Memory B cell (primary cell): Measurements from ENCODE around the gene CPD.
"Not testable (repeated sequence)": the region's sequence is repeated elsewhere in the genome, so short reads cannot be mapped to it uniquely, and the experiment has no call there.

Experiments used
- ATAC-seq: fragments of 150-1000 bp; cut with Tn5 transposase; 2 replicates; pipeline ENCODE4 v1.10.0; 2021; ENCODE audit warnings: low read depth, mild to moderate bottlenecking, moderate library complexity
- DNase-seq, 2 donors: peaks; one replicate each; pipeline ENCODE4 v3.0.0; 2022; ENCODE audit warnings: low spot score in 2 of 2
- H3K27ac Mint-ChIP-seq: one replicate; pipeline ENCODE4 v1.8.0; 2022; ENCODE audit warnings: mild to moderate bottlenecking, moderate library complexity, mixed read lengths
- H3K27me3 Mint-ChIP-seq: one replicate; pipeline ENCODE4 v1.8.0; 2022; ENCODE audit warnings: mixed read lengths
- H3K36me3 Mint-ChIP-seq: one replicate; pipeline ENCODE4 v1.8.0; 2022; ENCODE audit warnings: mild to moderate bottlenecking, mixed read lengths
- H3K4me1 Mint-ChIP-seq: one replicate; pipeline ENCODE4 v1.8.0; 2022; ENCODE audit warnings: mixed read lengths
- H3K4me3 Mint-ChIP-seq: one replicate; pipeline ENCODE4 v1.8.0; 2022; ENCODE audit warnings: mild to moderate bottlenecking, moderate library complexity, mixed read lengths
- H3K9me3 Mint-ChIP-seq: one replicate; pipeline ENCODE4 v1.8.0; 2022; ENCODE audit warnings: mixed read lengths

CPD gene

GRCh38 chr17:30345527-30346075, 33.1 kb upstream of the CPD start:
- H3K9me3 Mint-ChIP-seq: no peaks in the 10 kb centered on the region
- H3K27ac Mint-ChIP-seq: no peak overlapping the region
- ATAC-seq: no peak
- no peaks in the 10 kb centered on the region for H3K4me1 Mint-ChIP-seq
- no peaks in the 10 kb centered on the region for H3K36me3 Mint-ChIP-seq
- DNase-seq: no peak
- no peaks in the 10 kb centered on the region for H3K27me3 Mint-ChIP-seq
- no peak overlapping the region for H3K4me3 Mint-ChIP-seq

GRCh38 chr17:30346221-30346795, 32.4 kb upstream of the CPD start:
- H3K4me3 Mint-ChIP-seq: no peak overlapping the region
- no peaks in the 10 kb centered on the region for H3K4me1 Mint-ChIP-seq
- DNase-seq: no peak
- no peak overlapping the region for H3K27ac Mint-ChIP-seq
- no peaks in the 10 kb centered on the region for H3K36me3 Mint-ChIP-seq
- H3K27me3 Mint-ChIP-seq: peaks cover under 1% of the 10 kb centered on the region
- no peaks in the 10 kb centered on the region for H3K9me3 Mint-ChIP-seq
- no peak for ATAC-seq

- Mint-ChIP-seq H3K36me3 (no peaks in the 10 kb centered on the region), H3K27me3 (peaks cover 4% of the 10 kb centered on the region), H3K4me3 (no peak overlapping the region), H3K27ac (no peak overlapping the region), H3K4me1 (no peaks in the 10 kb centered on the region), H3K9me3 (no peaks in the 10 kb centered on the region)
- DNase-seq (no peak), ATAC-seq (no peak)
Measured at GRCh38 chr17:30347488-30347887, 31.2 kb upstream of the CPD start.

- H3K4me3 Mint-ChIP-seq: no peak overlapping the region
- H3K36me3 Mint-ChIP-seq: no peaks in the 10 kb centered on the region
- ATAC-seq (no peak), DNase-seq (no peak)
- no peaks in the 10 kb centered on the region for H3K4me1 Mint-ChIP-seq
- no peak overlapping the region for H3K27ac Mint-ChIP-seq
- H3K27me3 Mint-ChIP-seq: peaks cover 4% of the 10 kb centered on the region
- no peaks in the 10 kb centered on the region for H3K9me3 Mint-ChIP-seq
Measured at GRCh38 chr17:30349252-30349651, 29.5 kb upstream of the CPD start.

DNA sequence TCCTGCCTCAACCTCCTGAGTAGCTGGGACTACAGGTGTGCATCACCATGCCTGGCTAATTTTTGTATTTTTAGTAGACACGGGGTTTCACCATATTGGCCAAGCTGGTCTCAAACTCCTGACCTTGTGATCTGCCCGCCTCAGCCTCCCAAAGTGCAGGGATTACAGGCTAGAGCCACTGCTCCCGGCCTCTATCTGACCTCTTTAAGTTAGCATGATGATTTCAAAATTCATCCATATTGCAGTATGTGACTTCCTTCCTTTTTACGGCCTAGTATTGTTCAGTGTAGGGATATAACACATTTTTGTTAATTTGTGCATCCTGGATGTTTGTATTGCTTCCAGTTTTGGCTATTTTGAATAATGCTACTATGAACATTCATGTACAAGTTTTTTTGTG, 27.5 kb upstream of the CPD start:
- H3K27me3 Mint-ChIP-seq, H3K4me1 Mint-ChIP-seq, DNase-seq, ATAC-seq, H3K9me3 Mint-ChIP-seq, H3K27ac Mint-ChIP-seq, H3K36me3 Mint-ChIP-seq, H3K4me3 Mint-ChIP-seq: not testable (repeated sequence)

GRCh38 chr17:30351735-30352134, 27.0 kb upstream of the CPD start:
- Mint-ChIP-seq H3K4me3 (no peak overlapping the region), H3K27ac (no peak overlapping the region), H3K27me3 (peaks cover 10% of the 10 kb centered on the region), H3K9me3 (no peaks in the 10 kb centered on the region), H3K4me1 (no peaks in the 10 kb centered on the region), H3K36me3 (no peaks in the 10 kb centered on the region)
- no peak for ATAC-seq
- no peak for DNase-seq

DNA sequence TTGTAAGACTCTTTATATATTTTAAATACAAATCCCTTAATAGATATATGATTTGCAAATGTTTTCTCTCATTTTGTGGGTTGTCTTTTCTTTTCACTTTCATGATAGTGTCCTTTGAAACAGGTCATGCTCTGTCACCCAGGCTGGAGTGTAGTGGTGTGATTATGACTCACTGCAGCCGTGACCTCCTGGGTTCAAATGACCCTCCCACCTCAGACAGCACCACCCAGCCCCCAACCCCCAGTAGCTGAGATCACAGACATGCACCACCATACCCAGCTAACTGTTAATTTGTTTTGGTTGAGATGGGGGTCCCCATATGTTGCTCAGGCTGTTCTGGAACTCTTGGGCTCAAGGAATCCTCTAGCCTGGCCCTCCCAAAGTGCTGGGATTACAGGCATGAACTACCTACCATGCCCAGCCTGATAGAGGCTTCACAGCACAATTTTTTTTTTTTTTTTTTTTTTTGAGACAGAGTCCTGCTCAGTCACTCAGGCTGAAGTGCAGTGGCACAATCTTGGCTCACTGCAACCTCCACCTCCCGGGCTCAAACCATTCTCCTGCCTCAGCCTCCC, 26.4 kb upstream of the CPD start:
- Mint-ChIP-seq H3K9me3 (no peaks in the 10 kb centered on the region), H3K4me1 (no peaks in the 10 kb centered on the region), H3K27ac (no peak overlapping the region), H3K36me3 (no peaks in the 10 kb centered on the region), H3K27me3 (peaks cover 10% of the 10 kb centered on the region), H3K4me3 (no peak overlapping the region)
- DNase-seq (no peak), ATAC-seq (no peak)

- ATAC-seq: no peak
Measured at GRCh38 chr17:30354701-30355100, 24.0 kb upstream of the CPD start.

DNA sequence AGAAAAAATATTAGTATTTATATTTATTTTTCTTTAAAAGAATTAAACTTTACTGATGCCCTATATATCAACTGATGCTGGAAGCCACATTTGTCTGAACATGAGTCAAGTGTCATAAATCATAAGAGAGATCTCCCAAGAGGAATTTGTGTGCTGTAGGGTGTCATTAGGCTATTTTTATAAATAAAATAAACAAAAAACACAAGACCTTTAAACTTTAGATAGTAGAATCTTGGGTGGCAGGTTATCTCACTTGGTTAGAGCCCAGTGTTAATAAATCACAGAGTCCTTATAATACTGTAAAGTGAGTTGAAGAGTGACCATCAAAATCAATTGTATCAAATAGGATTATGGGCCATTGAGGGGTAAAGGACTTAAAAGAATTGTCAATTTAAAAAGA, 21.3 kb upstream of the CPD start:
- H3K4me3 Mint-ChIP-seq: no peak overlapping the region
- no peak for ATAC-seq
- H3K27me3 Mint-ChIP-seq: peaks cover 8% of the 10 kb centered on the region

More at GRCh38 chr17:30354701-30355100, 24.0 kb upstream of the CPD start:
- H3K27me3 Mint-ChIP-seq: peaks cover 10% of the 10 kb centered on the region
- no peak overlapping the region for H3K27ac Mint-ChIP-seq
- H3K9me3 Mint-ChIP-seq: no peaks in the 10 kb centered on the region
- no peaks in the 10 kb centered on the region for H3K4me1 Mint-ChIP-seq
- no peaks in the 10 kb centered on the region for H3K36me3 Mint-ChIP-seq
- no peak for DNase-seq
- H3K4me3 Mint-ChIP-seq: no peak overlapping the region

DNA sequence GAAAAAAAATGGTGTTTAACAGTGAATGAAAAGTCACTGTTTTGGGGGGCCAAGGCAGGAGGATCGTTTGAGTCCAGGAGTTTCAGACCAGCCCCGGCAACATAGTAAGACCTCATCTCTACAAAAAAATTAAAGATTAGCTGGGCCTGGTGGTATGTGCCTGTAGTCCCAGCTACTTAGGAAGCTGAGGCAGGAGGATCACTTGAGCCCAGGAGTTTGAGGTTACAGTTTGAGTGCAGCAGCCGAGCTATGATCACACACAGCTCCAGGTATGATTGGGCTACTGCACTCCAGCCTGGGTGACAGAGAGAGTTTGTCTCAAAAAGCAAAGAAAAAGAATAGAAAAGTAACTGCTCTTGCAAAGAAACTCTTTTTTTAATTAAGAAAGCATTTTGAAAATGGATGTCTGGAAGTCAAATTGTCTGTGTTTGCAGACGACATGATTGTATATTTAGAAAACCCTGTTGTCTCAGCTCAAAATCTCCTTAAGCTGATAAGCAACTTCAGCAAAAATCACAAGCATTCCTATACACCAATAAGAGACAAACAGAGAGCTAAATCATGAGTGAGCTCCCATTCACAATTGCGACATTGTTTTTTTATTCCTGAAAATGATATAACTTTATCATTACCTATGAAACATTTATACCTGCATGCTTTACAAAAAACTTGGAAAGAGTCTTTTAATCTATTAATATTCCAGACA, 20.5 kb upstream of the CPD start:
- H3K36me3 Mint-ChIP-seq: peaks cover 2% of the 10 kb centered on the region
- no peak for ATAC-seq
- no peak overlapping the region for H3K27ac Mint-ChIP-seq
- H3K9me3 Mint-ChIP-seq: peaks cover 9% of the 10 kb centered on the region
- no peak for DNase-seq
- H3K4me1 Mint-ChIP-seq: peaks cover 5% of the 10 kb centered on the region
- no peak overlapping the region for H3K4me3 Mint-ChIP-seq
- peaks cover 8% of the 10 kb centered on the region for H3K27me3 Mint-ChIP-seq

More for the DNA sequence above, 21.3 kb upstream of the CPD start:
- DNase-seq: no peak
- Mint-ChIP-seq H3K9me3 (peaks cover 9% of the 10 kb centered on the region), H3K36me3 (peaks cover 2% of the 10 kb centered on the region), H3K27ac (no peak overlapping the region), H3K4me1 (peaks cover under 1% of the 10 kb centered on the region)

- Mint-ChIP-seq H3K9me3 (peaks cover 9% of the 10 kb centered on the region), H3K4me1 (peaks cover 15% of the 10 kb centered on the region), H3K4me3 (no peak overlapping the region), H3K27ac (no peak overlapping the region), H3K36me3 (peaks cover 2% of the 10 kb centered on the region), H3K27me3 (peaks cover 6% of the 10 kb centered on the region)
- ATAC-seq: no peak
- DNase-seq: no peak
Measured at GRCh38 chr17:30360086-30360808, 18.5 kb upstream of the CPD start.

DNA sequence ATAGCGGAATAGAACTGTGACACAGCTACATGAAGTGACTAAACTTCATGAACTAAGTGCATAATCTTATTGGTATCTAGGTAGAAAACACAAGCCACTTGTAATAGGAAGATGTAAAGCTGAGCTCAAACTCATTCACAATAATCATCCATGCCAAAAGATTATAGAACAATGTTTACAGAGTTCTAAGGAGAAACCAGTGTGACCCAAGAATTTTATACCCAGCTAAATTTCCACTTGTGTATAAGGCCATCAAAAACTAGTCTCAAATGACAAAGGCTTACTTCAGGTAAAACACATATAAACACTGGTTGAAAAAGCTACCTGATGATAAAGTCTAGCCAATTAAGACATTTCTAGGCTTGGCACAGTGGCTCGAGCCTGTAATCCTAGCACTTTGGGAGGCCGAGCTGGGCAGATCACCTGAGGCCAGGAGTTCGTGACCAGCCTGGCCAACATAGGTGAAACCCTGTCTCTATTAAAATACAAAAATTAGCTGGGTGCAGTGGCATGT, 16.9 kb upstream of the CPD start:
- Mint-ChIP-seq H3K4me3 (no peak overlapping the region), H3K4me1 (peaks cover 15% of the 10 kb centered on the region), H3K27me3 (peaks cover 2% of the 10 kb centered on the region), H3K36me3 (peaks cover 2% of the 10 kb centered on the region), H3K9me3 (peaks cover 9% of the 10 kb centered on the region), H3K27ac (no peak overlapping the region)
- ATAC-seq: no peak
- no peak for DNase-seq

- H3K27me3 Mint-ChIP-seq: peaks cover 5% of the 10 kb centered on the region
- ATAC-seq: peak; percentile 93
- H3K9me3 Mint-ChIP-seq: peaks cover 9% of the 10 kb centered on the region
- H3K27ac Mint-ChIP-seq: no peak overlapping the region
- peak overlapping the region; percentile 24 for H3K4me3 Mint-ChIP-seq
- peaks cover 15% of the 10 kb centered on the region for H3K4me1 Mint-ChIP-seq
- peaks cover 2% of the 10 kb centered on the region for H3K36me3 Mint-ChIP-seq
- no peak for DNase-seq
Measured at GRCh38 chr17:30363715-30364202, 15.0 kb upstream of the CPD start.

- no peak overlapping the region for H3K27ac Mint-ChIP-seq
- H3K27me3 Mint-ChIP-seq: peaks cover 7% of the 10 kb centered on the region
- H3K9me3 Mint-ChIP-seq: peaks cover 2% of the 10 kb centered on the region
- DNase-seq: no peak
- no peak overlapping the region for H3K4me3 Mint-ChIP-seq
- peaks cover 15% of the 10 kb centered on the region for H3K4me1 Mint-ChIP-seq
- no peaks in the 10 kb centered on the region for H3K36me3 Mint-ChIP-seq
- no peak for ATAC-seq
Measured at GRCh38 chr17:30366536-30366935, 12.2 kb upstream of the CPD start.
